GM12878 (cell line): ENCODE results near the gene IL1RL2. TPM values are rescaled to one million over a fixed set of nuclear protein-coding genes. Genes with fewer than 3 reads are reported as not detected.
A peak's percentile ranks its signal among the peaks of the same experiment; 100 is the strongest.

Experiments
- ATAC-seq: fragments of 200-7000 bp; cut with Tn5 transposase; 3 replicates; pipeline ENCODE4 v1.9.1; 2020; ENCODE audit warnings: mild to moderate bottlenecking, moderate library complexity
- BruUV-seq: library from RNA; stranded (reverse); fragments of 400-500 nt; replicated peaks from 2 replicates; lab custom pipeline; 2021; lab: Mats Ljungman, UMichigan
- CTCF ChIA-PET: fragments of 300-600 bp; sonication (Branson Sonifier 250); formaldehyde crosslinking; extraction: SDS; loops from one replicate; lab custom pipeline; 2021; ENCODE audit warnings: inconsistent platforms; lab: Yijun Ruan, JAX
- POLR2A ChIA-PET: fragments of 350-600 bp; formaldehyde crosslinking; extraction: SDS; loops from one replicate; lab custom pipeline; 2021; ENCODE audit warnings: inconsistent platforms; lab: Charles Lee
- RAD21 ChIA-PET: fragments of 300-600 bp; sonication (Branson Sonifier 250); formaldehyde crosslinking; loops from one replicate; lab custom pipeline; 2023; ENCODE audit warnings: antibody characterized with exemption; ENCODE audit not compliant: unreplicated experiment; lab: Charles Lee
- SMC1A ChIA-PET: fragments of 300-600 bp; sonication (Branson Sonifier 250); formaldehyde crosslinking; loops from one replicate; lab custom pipeline; 2023; ENCODE audit not compliant: unreplicated experiment, uncharacterized antibody; lab: Charles Lee
- DNase-seq: peaks from one replicate; pipeline ENCODE4 v3.0.0-alpha.2; 2011; ENCODE audit warnings: low read depth, low spot score
- FAIRE-seq: peaks from 3 replicates; lab custom pipeline; 2011; peaks lifted over from hg19 to GRCh38; lab: Jason Lieb, UNC
- H2AFZ ChIP-seq: 2 replicates; pipeline ENCODE4 v1.6.0; 2011; ENCODE audit warnings: low read depth, low read length, control low read depth; ENCODE audit not compliant: control insufficient read depth
- H3K27ac ChIP-seq: 2 replicates; pipeline ENCODE4 v1.5.1; 2011; ENCODE audit warnings: control low read depth; ENCODE audit not compliant: control insufficient read depth, insufficient read depth
- H3K27me3 ChIP-seq, 2 experiments: replicated peaks in 1 of 2; 2 replicates each; pipeline versions ENCODE4 v1.6.0 to v1.6.1; 2011; ENCODE audit warnings: low read length in 1 of 2; ENCODE audit not compliant: control insufficient read depth in 2 of 2, insufficient read depth in 2 of 2
- H3K36me3 ChIP-seq, 2 experiments: 2 replicates each; pipeline ENCODE4 v1.5.1; 2011; ENCODE audit warnings: low read length in 1 of 2; ENCODE audit not compliant: control insufficient read depth in 2 of 2, insufficient read depth in 2 of 2
- H3K4me1 ChIP-seq: 2 replicates; pipeline ENCODE4 v1.6.1; 2011; ENCODE audit warnings: mild to moderate bottlenecking, low read length, moderate library complexity, mixed read lengths; ENCODE audit not compliant: control insufficient read depth, insufficient read depth
- H3K4me2 ChIP-seq: 2 replicates; pipeline ENCODE4 v1.6.0; 2011; ENCODE audit warnings: control low read depth; ENCODE audit not compliant: control insufficient read depth, insufficient read depth
- H3K4me3 ChIP-seq: fragments of 200-600 bp; sonication (generic); 2 replicates; pipeline ENCODE4 v1.5.1; 2016
- H3K79me2 ChIP-seq: 2 replicates; pipeline ENCODE4 v1.6.0; 2011; ENCODE audit warnings: low read length; ENCODE audit not compliant: control insufficient read depth, insufficient read depth
- H3K9ac ChIP-seq: 2 replicates; pipeline ENCODE4 v1.8.0; 2011; ENCODE audit warnings: low read length, control low read depth, mixed read lengths; ENCODE audit not compliant: control insufficient read depth, insufficient read depth
- H3K9me3 ChIP-seq: replicated peaks from 3 replicates; pipeline ENCODE4 v1.5.1; 2011; ENCODE audit warnings: mild to moderate bottlenecking, low read length; ENCODE audit not compliant: control insufficient read depth, insufficient read depth
- H4K20me1 ChIP-seq: 2 replicates; pipeline ENCODE4 v1.6.0; 2011; ENCODE audit not compliant: control insufficient read depth, insufficient read depth
- BHLHE40 ChIP-seq, 2 experiments: fragments of 450-650 bp in 1 of 2; IDR thresholded peaks; 2 replicates each; pipeline ENCODE4 v1.6.1; 2011 to 2017; ENCODE audit warnings: low read depth in 2 of 2, borderline replicate concordance in 1 of 2, improper control_type of control experiment in 1 of 2, low read length in 1 of 2, mild to moderate bottlenecking in 1 of 2
- CBX5 ChIP-seq: sonication (generic); IDR thresholded peaks from 2 replicates; pipeline ENCODE4 v1.6.1; 2016; ENCODE audit warnings: low read depth, moderate library complexity, mild to moderate bottlenecking, inconsistent platforms
- CHD1 ChIP-seq: IDR thresholded peaks from 2 replicates; pipeline ENCODE4 v1.6.1; 2012; ENCODE audit warnings: low read depth, low read length, improper control_type of control experiment
- MTA3 ChIP-seq: IDR thresholded peaks from 2 replicates; pipeline ENCODE4 v1.6.1; 2012; ENCODE audit warnings: low read length, inconsistent platforms, borderline replicate concordance
- NFXL1 ChIP-seq: fragments of 450-650 bp; IDR thresholded peaks from 2 replicates; pipeline ENCODE4 v1.6.1; 2017; ENCODE audit warnings: antibody characterized with exemption, mild to moderate bottlenecking, borderline replicate concordance
- POU2F2 ChIP-seq: IDR thresholded peaks from 3 replicates; pipeline ENCODE4 v1.6.1; 2011; ENCODE audit warnings: low read depth, mild to moderate bottlenecking, low read length, borderline replicate concordance
- SMARCA5 ChIP-seq: fragments of 450-650 bp; IDR thresholded peaks from 2 replicates; pipeline ENCODE4 v1.6.1; 2017; ENCODE audit warnings: mild to moderate bottlenecking
- YY1 ChIP-seq: IDR thresholded peaks from 2 replicates; pipeline ENCODE4 v1.6.1; 2011; ENCODE audit warnings: low read depth, mild to moderate bottlenecking, low read length
- ZNF217 ChIP-seq: fragments of 450-650 bp; IDR thresholded peaks from 2 replicates; pipeline ENCODE4 v1.6.1; 2017; ENCODE audit warnings: antibody characterized with exemption, mild to moderate bottlenecking
- ZNF384 ChIP-seq: IDR thresholded peaks from 2 replicates; pipeline ENCODE4 v1.6.1; 2012; ENCODE audit warnings: low read depth, mild to moderate bottlenecking, low read length, improper control_type of control experiment, borderline replicate concordance
- WGBS: methylation state at CpG from one replicate; pipeline ENCODE4 v1.1.6; 2016; ENCODE audit warnings: low lambda C conversion rate; ENCODE audit not compliant: insufficient replicate concordance, insufficient coverage; ENCODE audit errors: missing lambda C conversion rate; 5-methylcytosine and 5-hydroxymethylcytosine counted together
- in situ Hi-C: fragments of 300-500 bp; cut with MboI; formaldehyde crosslinking; loops from 9 replicates; pipeline ENCODE4 v1.14.3; 2018; ENCODE audit warnings: mixed read lengths
- intact Hi-C: fragments of 100-400 bp; cut with micrococcal nuclease; formaldehyde crosslinking; loops from one replicate; pipeline ENCODE4 v1.14.2; 2022; ENCODE audit not compliant: unreplicated experiment
- polyA plus RNA-seq, 11 experiments: library from polyadenylated mRNA; depleted of rRNA in 4 of 11; unstranded in 6 of 11; stranded (reverse) in 5 of 11; fragments of >200 nt; fragmentation: Nextera tagmentation in 4 of 11; fragmentation: Illumina TruSeq in 1 of 11; extraction: Ambion mirVana in 4 of 11; extraction: Trizol in 1 of 11; gene quantifications; 1 replicate in 1 of 11; 2 replicates in 10 of 11; pipeline versions ENCODE4 v1.2.1 to v1.2.3, GENCODE V29; 2011 to 2016; ENCODE audit warnings: inconsistent platforms in 2 of 11, missing spikeins in 2 of 11, low read depth in 1 of 11
- total RNA-seq, 4 experiments: library from RNA; depleted of rRNA in 3 of 4; stranded (reverse); fragments of >200 nt in 3 of 4; fragmentation: Illumina TruSeq in 1 of 4; extraction: Trizol in 1 of 4; gene quantifications; 2 replicates each; pipeline versions ENCODE4 v1.2.1 to v1.2.3, GENCODE V29; 2013 to 2021
- TF ChIP-seq, protein P1 (sequence below): IDR thresholded peaks from 2 replicates; pipeline ENCODE4 v1.6.1; 2012; ENCODE audit warnings: improper control_type of control experiment, low read depth, low read length; ENCODE audit not compliant: insufficient replicate concordance
- TF ChIP-seq, protein P2 (sequence below): IDR thresholded peaks from 2 replicates; pipeline ENCODE4 v1.6.1; 2011; ENCODE audit warnings: borderline replicate concordance, low read depth, mild to moderate bottlenecking, moderate library complexity, mixed read lengths, low read length; ENCODE audit not compliant: insufficient read depth; ENCODE audit errors: extremely low read length
- TF ChIP-seq, protein P3 (sequence below): IDR thresholded peaks from 2 replicates; pipeline ENCODE4 v1.6.1; 2011; ENCODE audit warnings: mild to moderate bottlenecking, low read depth, low read length, moderate library complexity; ENCODE audit not compliant: insufficient replicate concordance

Gene IL1RL2
- total and polyA plus RNA-seq, 10 of the 15 experiments (the other 5 are each of a cell fraction or from before 2014, with no cell fraction given), result not detected

- Histone ChIP-seq H3K79me2 (no peaks in the 10 kb centered on the region), H2AFZ (no peak overlapping the region; the same call in 1 of the 2 replicates), H3K4me3 (no peak overlapping the region), H3K27me3 (no peaks in the 10 kb centered on the region; a peak in 2 of 4 replicates), H3K9me3 (no peaks in the 10 kb centered on the region; the same call in 2 of the 3 replicates), H3K27ac (no peak overlapping the region), H3K4me2 (0 out of 2 replicates have a peak overlapping the region, but pooled peaks have one; percentile 8), H3K36me3 (no peaks in the 10 kb centered on the region), H3K9ac (no peak overlapping the region), H4K20me1 (no peaks in the 10 kb centered on the region), H3K4me1 (no peaks in the 10 kb centered on the region)
- intact Hi-C loops (loop anchor here (2.0 kb wide), 1 partner anchor 53 kb away; no protein-coding TSS in a partner anchor), in situ Hi-C loops (no loop called here)
- RAD21 ChIA-PET, result no interaction called here
- WGBS, result 37% methylated on average over 38 of the region's 50 CpGs
- FAIRE-seq (no peak), ATAC-seq (no peak), DNase-seq (no peak)
- SMC1A ChIA-PET, result no interaction called here
- no TSS peak for BruUV-seq
- POLR2A ChIA-PET, result interaction anchor here (0.6 kb wide), 1 partner anchor 35 kb away, joined by 3 read pairs; no protein-coding TSS in a partner anchor
- CTCF ChIA-PET, result interaction anchor here (1.2 kb wide), 1 partner anchor 53 kb away, joined by 4 read pairs; no protein-coding TSS in a partner anchor
- TF ChIP-seq, protein P1, sequence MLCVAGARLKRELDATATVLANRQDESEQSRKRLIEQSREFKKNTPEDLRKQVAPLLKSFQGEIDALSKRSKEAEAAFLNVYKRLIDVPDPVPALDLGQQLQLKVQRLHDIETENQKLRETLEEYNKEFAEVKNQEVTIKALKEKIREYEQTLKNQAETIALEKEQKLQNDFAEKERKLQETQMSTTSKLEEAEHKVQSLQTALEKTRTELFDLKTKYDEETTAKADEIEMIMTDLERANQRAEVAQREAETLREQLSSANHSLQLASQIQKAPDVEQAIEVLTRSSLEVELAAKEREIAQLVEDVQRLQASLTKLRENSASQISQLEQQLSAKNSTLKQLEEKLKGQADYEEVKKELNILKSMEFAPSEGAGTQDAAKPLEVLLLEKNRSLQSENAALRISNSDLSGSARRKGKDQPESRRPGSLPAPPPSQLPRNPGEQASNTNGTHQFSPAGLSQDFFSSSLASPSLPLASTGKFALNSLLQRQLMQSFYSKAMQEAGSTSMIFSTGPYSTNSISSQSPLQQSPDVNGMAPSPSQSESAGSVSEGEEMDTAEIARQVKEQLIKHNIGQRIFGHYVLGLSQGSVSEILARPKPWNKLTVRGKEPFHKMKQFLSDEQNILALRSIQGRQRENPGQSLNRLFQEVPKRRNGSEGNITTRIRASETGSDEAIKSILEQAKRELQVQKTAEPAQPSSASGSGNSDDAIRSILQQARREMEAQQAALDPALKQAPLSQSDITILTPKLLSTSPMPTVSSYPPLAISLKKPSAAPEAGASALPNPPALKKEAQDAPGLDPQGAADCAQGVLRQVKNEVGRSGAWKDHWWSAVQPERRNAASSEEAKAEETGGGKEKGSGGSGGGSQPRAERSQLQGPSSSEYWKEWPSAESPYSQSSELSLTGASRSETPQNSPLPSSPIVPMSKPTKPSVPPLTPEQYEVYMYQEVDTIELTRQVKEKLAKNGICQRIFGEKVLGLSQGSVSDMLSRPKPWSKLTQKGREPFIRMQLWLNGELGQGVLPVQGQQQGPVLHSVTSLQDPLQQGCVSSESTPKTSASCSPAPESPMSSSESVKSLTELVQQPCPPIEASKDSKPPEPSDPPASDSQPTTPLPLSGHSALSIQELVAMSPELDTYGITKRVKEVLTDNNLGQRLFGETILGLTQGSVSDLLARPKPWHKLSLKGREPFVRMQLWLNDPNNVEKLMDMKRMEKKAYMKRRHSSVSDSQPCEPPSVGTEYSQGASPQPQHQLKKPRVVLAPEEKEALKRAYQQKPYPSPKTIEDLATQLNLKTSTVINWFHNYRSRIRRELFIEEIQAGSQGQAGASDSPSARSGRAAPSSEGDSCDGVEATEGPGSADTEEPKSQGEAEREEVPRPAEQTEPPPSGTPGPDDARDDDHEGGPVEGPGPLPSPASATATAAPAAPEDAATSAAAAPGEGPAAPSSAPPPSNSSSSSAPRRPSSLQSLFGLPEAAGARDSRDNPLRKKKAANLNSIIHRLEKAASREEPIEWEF, result no peak
- TF ChIP-seq, protein P2, sequence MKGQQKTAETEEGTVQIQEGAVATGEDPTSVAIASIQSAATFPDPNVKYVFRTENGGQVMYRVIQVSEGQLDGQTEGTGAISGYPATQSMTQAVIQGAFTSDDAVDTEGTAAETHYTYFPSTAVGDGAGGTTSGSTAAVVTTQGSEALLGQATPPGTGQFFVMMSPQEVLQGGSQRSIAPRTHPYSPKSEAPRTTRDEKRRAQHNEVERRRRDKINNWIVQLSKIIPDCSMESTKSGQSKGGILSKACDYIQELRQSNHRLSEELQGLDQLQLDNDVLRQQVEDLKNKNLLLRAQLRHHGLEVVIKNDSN, result no peak
- TF ChIP-seq, protein P3, sequence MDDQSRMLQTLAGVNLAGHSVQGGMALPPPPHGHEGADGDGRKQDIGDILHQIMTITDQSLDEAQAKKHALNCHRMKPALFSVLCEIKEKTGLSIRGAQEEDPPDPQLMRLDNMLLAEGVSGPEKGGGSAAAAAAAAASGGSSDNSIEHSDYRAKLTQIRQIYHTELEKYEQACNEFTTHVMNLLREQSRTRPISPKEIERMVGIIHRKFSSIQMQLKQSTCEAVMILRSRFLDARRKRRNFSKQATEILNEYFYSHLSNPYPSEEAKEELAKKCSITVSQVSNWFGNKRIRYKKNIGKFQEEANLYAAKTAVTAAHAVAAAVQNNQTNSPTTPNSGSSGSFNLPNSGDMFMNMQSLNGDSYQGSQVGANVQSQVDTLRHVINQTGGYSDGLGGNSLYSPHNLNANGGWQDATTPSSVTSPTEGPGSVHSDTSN, result no peak
- no peak for TF ChIP-seq CHD1
- TF ChIP-seq ZNF217, result no peak
- TF ChIP-seq CBX5, result no peak
- no peak for TF ChIP-seq YY1
- TF ChIP-seq NFXL1, result no peak
- no peak for TF ChIP-seq MTA3
- TF ChIP-seq BHLHE40 (IDR thresholded peaks at IDR 0.05; ENCODE audit: borderline replicate concordance in 1 of 2, low read depth in 2 of 2, low read length in 1 of 2), result no peak
- TF ChIP-seq SMARCA5, result no peak
- no peak for TF ChIP-seq ZNF384
- TF ChIP-seq POU2F2, result no peak
These were observed 800 bp downstream of the IL1RL2 start for GRCh38 chr2:102187496-102188150.
